T-helper 17 cell (primary cell): ENCODE data around the gene MAGEA10. TPM values are rescaled to one million over a fixed set of nuclear protein-coding genes. Genes with fewer than 3 reads are reported as not detected.
"Not testable (repeated sequence)": the region's sequence is repeated elsewhere in the genome, so short reads cannot be mapped to it uniquely, and the experiment has no call there.

ENCODE experiments used
- ATAC-seq: fragments of 150-1000 bp; cut with Tn5 transposase; 2 replicates; pipeline ENCODE4 v1.10.0; 2021; ENCODE audit warnings: mild to moderate bottlenecking, moderate library complexity
- DNase-seq, 3 donors: peaks; one replicate each; pipeline versions ENCODE4 v3.0.0 to v3.0.0-alpha.2; 2020 to 2021
- H3K9me3 ChIP-seq: one replicate; pipeline ENCODE4 v1.7.0; 2013; ENCODE audit warnings: low read length, mild to moderate bottlenecking; ENCODE audit not compliant: control insufficient read depth, poor library complexity, severe bottlenecking
- H3K27ac Mint-ChIP-seq: one replicate; pipeline ENCODE4 v1.8.0; 2022; ENCODE audit warnings: mild to moderate bottlenecking, moderate library complexity, mixed read lengths
- H3K27me3 Mint-ChIP-seq: one replicate; pipeline ENCODE4 v1.8.0; 2022; ENCODE audit warnings: mixed read lengths
- H3K36me3 Mint-ChIP-seq: one replicate; pipeline ENCODE4 v1.8.0; 2022; ENCODE audit warnings: low read depth, mixed read lengths
- H3K4me1 Mint-ChIP-seq: one replicate; pipeline ENCODE4 v1.8.0; 2022; ENCODE audit warnings: mild to moderate bottlenecking, mixed read lengths
- H3K4me3 Mint-ChIP-seq: one replicate; pipeline ENCODE4 v1.8.0; 2022; ENCODE audit warnings: mild to moderate bottlenecking, moderate library complexity, mixed read lengths
- total RNA-seq, 4 donors: library from RNA in 2 of 4; stranded (reverse) in 2 of 4; gene quantifications; one replicate each; pipeline ENCODE4 v1.2.3 and lab custom pipeline; 2022 to 2026

MAGEA10 gene
- total RNA-seq, result not detected
- 0 reads per million in 2 donors for total RNA-seq (lab: John Stamatoyannopoulos, UW)

DNA sequence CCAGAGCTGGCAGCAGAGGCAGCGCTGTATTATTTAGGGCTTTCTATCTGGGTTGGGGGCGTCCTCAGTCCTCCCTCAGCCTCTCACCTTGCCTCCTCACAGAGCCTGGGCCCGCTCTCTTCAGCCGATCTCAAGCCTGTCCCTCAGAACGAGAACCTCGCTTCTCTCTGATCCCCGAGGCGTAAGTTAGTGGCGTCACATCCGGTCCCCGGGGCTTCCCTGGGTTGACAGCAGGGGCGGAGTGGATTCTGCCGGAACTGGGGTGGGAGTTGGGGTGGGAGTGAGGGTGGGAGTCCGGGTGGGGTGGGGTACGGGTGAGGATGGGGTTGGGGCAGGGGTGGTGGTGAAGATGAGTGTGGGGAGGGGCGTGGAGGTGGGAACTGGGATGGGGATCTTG is at the start of gene MAGEA10:
Gene MAGEA10 (minus strand): TSS at position 190 of the 397 bp plus-strand sequence. CDS start 2,957 bp downstream, outside the sequence.
- no peak within 1 kb of the TSS for H3K27ac Mint-ChIP-seq
- ATAC-seq, result no peak

DNA sequence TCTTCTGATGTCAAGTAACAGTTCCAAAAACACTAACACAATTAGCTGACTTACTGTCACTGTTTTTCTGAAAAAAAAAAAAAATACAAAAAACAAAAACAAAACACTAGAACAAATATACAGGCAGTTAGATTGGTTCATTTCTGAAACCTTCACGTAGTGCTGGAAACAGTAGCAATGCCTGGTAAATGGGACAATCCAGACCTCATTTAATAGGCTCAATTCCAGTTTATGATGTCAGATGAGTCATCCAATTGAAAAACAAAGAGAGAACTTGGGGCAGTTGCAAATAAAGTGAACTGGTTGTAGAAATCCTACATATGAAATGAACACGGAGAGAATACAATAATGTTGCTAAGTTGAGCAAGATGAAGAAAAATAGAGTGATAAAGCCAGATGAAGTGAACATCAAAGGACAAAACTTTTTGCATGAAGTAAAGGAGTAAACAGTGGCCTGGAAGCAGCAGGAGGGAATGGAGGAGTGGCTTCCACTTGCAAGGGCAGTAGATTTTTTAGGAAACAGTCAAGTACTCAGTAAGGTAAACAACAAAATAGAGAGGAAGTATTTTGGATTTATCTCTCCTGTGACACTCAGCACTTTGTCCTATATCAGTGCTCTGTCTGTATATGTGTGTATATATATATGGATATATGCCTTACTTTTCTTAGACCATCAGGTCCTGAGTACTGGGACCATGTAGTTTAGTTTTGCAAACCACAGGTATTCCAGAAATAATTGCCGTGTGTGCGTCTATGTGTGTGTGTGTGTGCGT is 39.3 kb upstream of the MAGEA10 start:
- DNase-seq (no peak), ATAC-seq (no peak)
- Mint-ChIP-seq H3K4me1 (no peaks in the 10 kb centered on the region), H3K4me3 (no peak overlapping the region), H3K27me3 (no peaks in the 10 kb centered on the region), H3K36me3 (no peaks in the 10 kb centered on the region), H3K27ac (no peak overlapping the region)
- H3K9me3 ChIP-seq, result no peaks in the 10 kb centered on the region

More for the DNA sequence above, at the start of gene MAGEA10:
- H3K9me3 ChIP-seq, result no peaks in the 10 kb centered on the region
- H3K27me3 Mint-ChIP-seq, result no peaks in the 10 kb centered on the region
- H3K36me3 Mint-ChIP-seq, result no peaks in the 10 kb centered on the region
- no peak within 1 kb of the TSS for H3K4me3 Mint-ChIP-seq
- no peak for DNase-seq
- no peaks in the 10 kb centered on the region for H3K4me1 Mint-ChIP-seq

DNA sequence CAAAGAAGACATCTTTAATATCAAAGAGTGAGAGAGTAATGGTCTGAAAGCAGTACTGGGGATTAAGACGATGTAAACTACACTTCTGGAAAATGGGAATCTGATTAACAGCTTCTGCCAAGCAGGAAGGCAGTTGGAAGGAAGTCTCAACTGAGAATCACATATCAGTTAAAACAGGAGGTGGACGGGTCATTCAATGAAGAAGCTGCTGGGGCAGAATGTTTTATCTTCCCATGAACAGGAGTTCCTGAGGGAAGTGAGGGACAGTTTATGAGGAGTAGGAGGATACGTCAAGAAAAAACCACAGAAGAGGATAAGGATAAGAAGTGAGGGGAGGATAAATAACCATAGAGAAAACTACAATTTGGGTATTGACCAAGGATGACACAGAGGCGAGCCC is 38.7 kb upstream of the MAGEA10 start:
- Mint-ChIP-seq H3K27ac (no peak overlapping the region), H3K36me3 (no peaks in the 10 kb centered on the region), H3K27me3 (no peaks in the 10 kb centered on the region), H3K4me1 (no peaks in the 10 kb centered on the region), H3K4me3 (no peak overlapping the region)
- DNase-seq, result no peak
- no peaks in the 10 kb centered on the region for H3K9me3 ChIP-seq
- ATAC-seq, result no peak

- not testable (repeated sequence) for H3K4me3 Mint-ChIP-seq, H3K36me3 Mint-ChIP-seq, H3K27ac Mint-ChIP-seq, DNase-seq, H3K27me3 Mint-ChIP-seq, H3K9me3 ChIP-seq, H3K4me1 Mint-ChIP-seq, ATAC-seq
Observed at GRCh38 chrX:152175892-152176291, 37.5 kb upstream of the MAGEA10 start.

GRCh38 chrX:152173923-152174322 is 35.5 kb upstream of the MAGEA10 start:
- not testable (repeated sequence) for DNase-seq, H3K36me3 Mint-ChIP-seq, H3K27me3 Mint-ChIP-seq, H3K27ac Mint-ChIP-seq, H3K4me3 Mint-ChIP-seq, H3K9me3 ChIP-seq, H3K4me1 Mint-ChIP-seq, ATAC-seq

- H3K4me1 Mint-ChIP-seq, result no peaks in the 10 kb centered on the region
- no peak overlapping the region for H3K27ac Mint-ChIP-seq
- no peak for DNase-seq
- H3K36me3 Mint-ChIP-seq, result no peaks in the 10 kb centered on the region
- no peaks in the 10 kb centered on the region for H3K27me3 Mint-ChIP-seq
- no peak overlapping the region for H3K4me3 Mint-ChIP-seq
- no peaks in the 10 kb centered on the region for H3K9me3 ChIP-seq
- no peak for ATAC-seq
Observed at GRCh38 chrX:152170621-152171020, 32.2 kb upstream of the MAGEA10 start.

- no peak overlapping the region for H3K4me3 Mint-ChIP-seq
- no peak for ATAC-seq
- H3K27ac Mint-ChIP-seq, result no peak overlapping the region
- H3K27me3 Mint-ChIP-seq, result no peaks in the 10 kb centered on the region
- DNase-seq, result no peak
- no peaks in the 10 kb centered on the region for H3K9me3 ChIP-seq
- H3K4me1 Mint-ChIP-seq, result no peaks in the 10 kb centered on the region
- no peaks in the 10 kb centered on the region for H3K36me3 Mint-ChIP-seq
Observed at GRCh38 chrX:152165033-152165743, 26.8 kb upstream of the MAGEA10 start.

GRCh38 chrX:152157042-152157441 is 18.7 kb upstream of the MAGEA10 start:
- H3K36me3 Mint-ChIP-seq, result peaks cover 2% of the 10 kb centered on the region
- no peak for ATAC-seq
- no peaks in the 10 kb centered on the region for H3K4me1 Mint-ChIP-seq
- no peak overlapping the region for H3K27ac Mint-ChIP-seq
- H3K4me3 Mint-ChIP-seq, result no peak overlapping the region
- H3K9me3 ChIP-seq, result no peaks in the 10 kb centered on the region
- no peaks in the 10 kb centered on the region for H3K27me3 Mint-ChIP-seq
- no peak for DNase-seq

GRCh38 chrX:152155766-152156310 is 17.5 kb upstream of the MAGEA10 start:
- DNase-seq (no peak), ATAC-seq (no peak)
- H3K36me3 Mint-ChIP-seq, result peaks cover 2% of the 10 kb centered on the region
- H3K4me1 Mint-ChIP-seq, result no peaks in the 10 kb centered on the region
- H3K9me3 ChIP-seq, result no peaks in the 10 kb centered on the region
- H3K27me3 Mint-ChIP-seq, result no peaks in the 10 kb centered on the region
- no peak overlapping the region for H3K4me3 Mint-ChIP-seq
- no peak overlapping the region for H3K27ac Mint-ChIP-seq

- Mint-ChIP-seq H3K4me1 (no peaks in the 10 kb centered on the region), H3K36me3 (peaks cover 2% of the 10 kb centered on the region), H3K4me3 (no peak overlapping the region), H3K27me3 (no peaks in the 10 kb centered on the region), H3K27ac (no peak overlapping the region)
- no peaks in the 10 kb centered on the region for H3K9me3 ChIP-seq
- DNase-seq, result no peak
- no peak for ATAC-seq
Observed at GRCh38 chrX:152154050-152154449, 15.7 kb upstream of the MAGEA10 start.

DNA sequence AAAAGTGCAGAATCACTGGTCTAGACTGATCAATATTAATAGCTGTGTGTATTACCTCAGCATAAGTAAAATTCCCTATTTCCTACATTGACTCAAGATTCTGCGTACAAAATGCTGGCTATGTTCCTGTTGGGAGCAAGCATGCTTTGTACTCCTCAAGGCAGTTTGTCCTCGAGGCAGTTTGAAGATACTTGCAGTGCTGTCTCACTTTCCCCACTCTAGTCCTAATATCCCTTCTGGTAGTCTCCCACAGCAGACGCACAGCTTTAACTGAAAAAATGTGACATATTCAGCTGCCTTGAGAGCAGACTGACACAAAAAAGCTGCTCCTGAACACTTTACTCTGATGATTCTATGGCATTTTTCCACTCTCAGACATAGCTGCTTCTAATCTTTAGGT is 12.9 kb upstream of the MAGEA10 start:
- ATAC-seq, result no peak
- no peaks in the 10 kb centered on the region for H3K9me3 ChIP-seq
- Mint-ChIP-seq H3K27me3 (no peaks in the 10 kb centered on the region), H3K27ac (no peak overlapping the region), H3K4me1 (no peaks in the 10 kb centered on the region), H3K4me3 (no peak overlapping the region), H3K36me3 (peaks cover 2% of the 10 kb centered on the region)
- no peak for DNase-seq

DNA sequence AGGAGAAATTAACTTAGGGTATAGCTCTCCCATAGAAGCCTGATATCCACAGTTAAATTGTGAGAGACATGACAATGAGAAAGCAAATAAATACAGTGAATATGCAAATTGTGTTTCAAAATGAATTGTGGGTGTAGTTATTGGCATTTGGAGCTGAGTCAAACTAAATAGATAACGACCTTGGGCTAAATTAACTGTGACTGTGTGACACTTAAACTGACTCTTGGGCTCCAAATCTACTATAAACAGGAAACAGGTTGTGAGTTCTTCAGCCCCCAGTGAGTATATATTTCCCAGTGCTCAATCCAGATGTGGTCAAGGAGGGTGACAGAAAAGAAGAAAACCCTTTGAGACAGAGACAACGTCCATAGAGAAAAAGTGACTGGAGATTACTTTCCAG is 11.3 kb upstream of the MAGEA10 start:
- H3K27me3 Mint-ChIP-seq, result no peaks in the 10 kb centered on the region
- DNase-seq, result no peak
- H3K9me3 ChIP-seq, result no peaks in the 10 kb centered on the region
- no peaks in the 10 kb centered on the region for H3K4me1 Mint-ChIP-seq
- H3K27ac Mint-ChIP-seq, result no peak overlapping the region
- H3K36me3 Mint-ChIP-seq, result peaks cover 2% of the 10 kb centered on the region
- no peak overlapping the region for H3K4me3 Mint-ChIP-seq
- ATAC-seq, result no peak

DNA sequence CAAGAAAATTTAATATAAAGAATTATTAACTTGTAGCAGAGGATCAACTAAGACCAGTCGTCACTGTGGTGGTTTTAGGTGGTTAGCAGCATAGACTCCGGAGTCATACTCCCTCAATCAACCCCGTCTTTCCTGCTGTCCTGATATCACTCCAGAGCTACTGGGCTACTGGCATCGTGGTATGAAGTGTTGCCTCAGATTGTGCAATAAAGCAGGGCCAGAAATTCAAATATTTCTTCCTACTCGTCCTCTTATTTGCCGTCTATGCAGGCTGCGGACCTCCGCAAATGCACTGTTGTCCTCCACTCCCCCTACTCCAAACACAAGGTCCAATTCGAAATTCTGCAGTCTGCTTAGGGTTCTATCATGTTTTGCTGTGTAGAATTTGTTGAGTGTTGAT is 1.2 kb upstream of the MAGEA10 start:
- H3K9me3 ChIP-seq, result no peaks in the 10 kb centered on the region
- ATAC-seq, result no peak
- Mint-ChIP-seq H3K27ac (no peak overlapping the region), H3K36me3 (no peaks in the 10 kb centered on the region), H3K27me3 (no peaks in the 10 kb centered on the region), H3K4me3 (no peak overlapping the region), H3K4me1 (no peaks in the 10 kb centered on the region)
- DNase-seq, result no peak
